Stimulated activated effector memory CD8-positive, alpha-beta T cell treated with anti-CD3 and anti-CD28 coated beads, Interleukin-12 subunit alpha, Interleukin-12 subunit beta, amount 100 ng/mL, for 72 hours (primary cell): ENCODE measurements around the gene RPRM.
"Not testable (repeated sequence)": the region's sequence is repeated elsewhere in the genome, so short reads cannot be mapped to it uniquely, and the experiment has no call there.

Experiments used
- ATAC-seq: fragments of 150-1000 bp; cut with Tn5 transposase; 2 replicates; pipeline ENCODE4 v1.10.0; 2021
- DNase-seq, 2 donors: peaks; one replicate each; pipeline ENCODE4 v3.0.0; 2021 to 2022; ENCODE audit warnings: low spot score in 2 of 2
- H3K27ac Mint-ChIP-seq: one replicate; pipeline ENCODE4 v1.8.0; 2022; ENCODE audit warnings: mild to moderate bottlenecking, mixed read lengths
- H3K36me3 Mint-ChIP-seq: one replicate; pipeline ENCODE4 v1.8.0; 2022; ENCODE audit warnings: mild to moderate bottlenecking, mixed read lengths
- H3K4me1 Mint-ChIP-seq: one replicate; pipeline ENCODE4 v1.8.0; 2022; ENCODE audit warnings: mixed read lengths
- H3K4me3 Mint-ChIP-seq: one replicate; pipeline ENCODE4 v1.8.0; 2022; ENCODE audit warnings: mild to moderate bottlenecking, mixed read lengths
- H3K9me3 Mint-ChIP-seq: one replicate; pipeline ENCODE4 v1.8.0; 2022; ENCODE audit warnings: mixed read lengths

RPRM gene

GRCh38 chr2:153476491-153476815 is 2.1 kb downstream of the RPRM start:
- H3K4me1 Mint-ChIP-seq: peaks cover 13% of the 10 kb centered on the region
- H3K9me3 Mint-ChIP-seq: no peaks in the 10 kb centered on the region
- H3K27ac Mint-ChIP-seq: no peak overlapping the region
- no peak for DNase-seq
- no peaks in the 10 kb centered on the region for H3K36me3 Mint-ChIP-seq
- ATAC-seq: no peak
- H3K4me3 Mint-ChIP-seq: no peak overlapping the region

DNA sequence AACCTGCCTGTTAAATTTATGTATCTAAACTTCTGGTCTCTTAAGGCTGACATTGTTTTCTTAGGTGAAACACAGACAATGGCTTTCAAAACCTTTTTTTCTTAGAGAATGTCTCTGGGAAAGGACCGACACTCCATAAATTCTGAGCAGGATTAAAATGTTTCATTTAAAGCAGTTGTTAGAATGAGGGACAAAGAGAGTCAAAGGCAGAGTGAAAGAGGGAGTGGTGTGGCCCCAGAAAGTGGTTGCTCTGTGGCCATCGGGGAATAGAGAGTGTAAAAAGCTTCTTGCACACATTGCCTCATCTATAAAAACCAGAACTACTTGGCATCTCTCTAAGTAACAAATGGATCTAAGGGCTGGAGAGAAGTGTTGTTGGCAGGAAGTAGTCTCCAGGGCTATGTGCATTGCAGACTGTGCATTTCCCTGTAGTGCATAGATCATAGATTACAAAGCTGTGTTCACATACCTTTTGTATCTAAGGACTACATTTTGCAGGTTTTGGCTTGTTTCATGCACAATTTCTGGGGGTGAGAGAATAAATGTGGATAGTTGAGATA is 3.6 kb downstream of the RPRM start:
- Mint-ChIP-seq H3K27ac (no peak overlapping the region), H3K4me1 (peaks cover 13% of the 10 kb centered on the region), H3K36me3 (no peaks in the 10 kb centered on the region), H3K4me3 (no peak overlapping the region), H3K9me3 (no peaks in the 10 kb centered on the region)
- ATAC-seq (no peak), DNase-seq (no peak)

DNA sequence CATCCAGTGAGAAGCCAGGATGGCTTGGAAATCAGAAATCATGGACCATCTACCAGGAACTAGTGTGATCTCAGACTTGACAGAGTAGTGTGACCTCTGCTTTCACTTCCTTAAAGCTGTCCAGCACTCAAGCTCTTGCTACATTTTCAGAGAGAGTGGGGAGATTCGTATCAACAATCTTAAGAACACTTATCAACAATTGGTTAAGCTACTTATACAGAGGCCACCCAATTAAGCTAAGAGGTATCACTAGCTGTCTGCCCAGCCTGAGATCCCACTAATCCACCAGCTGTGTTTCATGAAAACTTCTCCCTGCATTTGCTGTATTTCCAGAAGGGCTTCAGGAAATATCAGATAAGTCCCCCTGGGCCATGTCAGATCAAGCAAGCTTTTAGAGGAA is 4.2 kb downstream of the RPRM start:
- no peak for ATAC-seq
- H3K27ac Mint-ChIP-seq: no peak overlapping the region
- DNase-seq: no peak
- H3K4me1 Mint-ChIP-seq: peaks cover 13% of the 10 kb centered on the region
- no peaks in the 10 kb centered on the region for H3K9me3 Mint-ChIP-seq
- H3K4me3 Mint-ChIP-seq: no peak overlapping the region
- H3K36me3 Mint-ChIP-seq: no peaks in the 10 kb centered on the region

GRCh38 chr2:153470867-153471266 is 7.7 kb downstream of the RPRM start:
- Mint-ChIP-seq H3K4me3 (no peak overlapping the region), H3K4me1 (no peaks in the 10 kb centered on the region), H3K27ac (no peak overlapping the region), H3K36me3 (no peaks in the 10 kb centered on the region), H3K9me3 (no peaks in the 10 kb centered on the region)
- ATAC-seq (no peak), DNase-seq (no peak)

GRCh38 chr2:153464395-153464794 is 14.2 kb downstream of the RPRM start:
- Mint-ChIP-seq H3K4me3 (no peak overlapping the region), H3K36me3 (no peaks in the 10 kb centered on the region), H3K27ac (no peak overlapping the region), H3K4me1 (no peaks in the 10 kb centered on the region), H3K9me3 (no peaks in the 10 kb centered on the region)
- DNase-seq (no peak), ATAC-seq (no peak)

GRCh38 chr2:153462338-153462859 is 16.2 kb downstream of the RPRM start:
- Mint-ChIP-seq H3K9me3 (no peaks in the 10 kb centered on the region), H3K4me1 (no peaks in the 10 kb centered on the region), H3K4me3 (no peak overlapping the region), H3K27ac (no peak overlapping the region), H3K36me3 (no peaks in the 10 kb centered on the region)
- ATAC-seq (no peak), DNase-seq (no peak)

DNA sequence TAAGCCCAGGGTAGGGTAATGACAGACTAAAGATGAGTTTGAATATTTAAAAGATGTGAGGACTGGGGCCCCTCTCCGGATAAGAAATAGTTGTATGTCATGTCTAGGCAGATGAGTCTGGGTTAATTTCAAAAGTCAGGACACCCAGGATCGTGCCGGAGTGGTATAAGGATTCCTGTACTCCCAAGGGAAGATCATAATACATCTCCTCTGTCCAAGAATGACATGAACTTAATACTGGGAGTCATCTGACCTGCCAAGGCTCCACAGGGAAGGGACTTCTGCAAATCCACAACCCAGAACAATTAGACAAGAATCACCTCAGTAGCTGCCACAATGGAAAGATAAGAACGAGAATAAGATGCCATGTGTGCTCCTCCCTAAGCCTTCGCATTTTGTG is 17.1 kb downstream of the RPRM start:
- H3K4me1 Mint-ChIP-seq: no peaks in the 10 kb centered on the region
- ATAC-seq: no peak

DNA sequence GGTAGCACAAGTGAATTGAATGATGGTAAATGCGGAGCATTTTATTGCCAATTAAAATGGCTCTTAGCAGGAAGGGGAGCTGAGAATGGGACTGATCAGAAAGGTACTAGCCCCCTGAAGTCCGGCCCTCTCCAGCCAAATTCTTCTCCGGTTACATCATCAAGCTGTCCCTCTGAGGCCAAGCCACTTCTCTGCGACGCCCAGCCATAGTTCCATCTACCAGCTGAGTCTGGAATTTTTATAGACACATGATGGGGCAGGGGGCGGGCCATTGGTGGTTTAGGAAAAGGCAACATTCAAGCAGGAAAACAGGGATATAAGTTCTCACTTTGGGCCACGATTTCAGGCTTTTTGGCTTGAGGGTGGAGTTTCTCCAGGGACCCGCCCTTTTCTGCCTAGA is 22.7 kb downstream of the RPRM start:
- DNase-seq (no peak), ATAC-seq (no peak)
- no peak overlapping the region for H3K27ac Mint-ChIP-seq
- no peaks in the 10 kb centered on the region for H3K4me1 Mint-ChIP-seq
- no peak overlapping the region for H3K4me3 Mint-ChIP-seq
- H3K9me3 Mint-ChIP-seq: peaks cover 2% of the 10 kb centered on the region
- H3K36me3 Mint-ChIP-seq: no peaks in the 10 kb centered on the region

More for the DNA sequence above, 17.1 kb downstream of the RPRM start:
- Mint-ChIP-seq H3K9me3 (no peaks in the 10 kb centered on the region), H3K4me3 (no peak overlapping the region), H3K36me3 (no peaks in the 10 kb centered on the region), H3K27ac (no peak overlapping the region)
- DNase-seq: no peak

DNA sequence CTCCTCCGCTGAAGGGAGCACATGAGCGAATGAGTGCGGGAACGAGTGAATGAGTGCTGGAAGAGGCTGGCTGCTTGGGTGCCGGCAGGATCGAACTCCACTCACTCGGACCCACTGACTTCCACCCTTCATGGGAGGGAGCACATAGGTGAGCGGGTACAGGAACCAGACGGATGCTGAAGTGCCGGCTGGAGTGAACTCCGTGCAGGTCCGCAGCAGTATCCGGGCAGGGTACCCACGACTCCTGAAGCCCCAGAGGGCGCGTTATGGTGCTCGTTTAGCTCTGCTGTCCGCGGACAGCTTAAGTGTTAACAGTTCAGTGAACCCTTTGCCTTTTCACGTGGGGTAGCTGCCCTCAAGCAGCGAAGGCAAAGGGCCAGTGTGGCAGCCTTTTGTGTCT is 23.2 kb downstream of the RPRM start:
- ATAC-seq (no peak), DNase-seq (no peak)
- no peak overlapping the region for H3K4me3 Mint-ChIP-seq
- no peaks in the 10 kb centered on the region for H3K36me3 Mint-ChIP-seq
- H3K9me3 Mint-ChIP-seq: peaks cover 2% of the 10 kb centered on the region
- no peaks in the 10 kb centered on the region for H3K4me1 Mint-ChIP-seq
- H3K27ac Mint-ChIP-seq: no peak overlapping the region

GRCh38 chr2:153451611-153452010 is 27.0 kb downstream of the RPRM start:
- ATAC-seq: no peak
- Mint-ChIP-seq H3K9me3 (peaks cover 2% of the 10 kb centered on the region), H3K27ac (no peak overlapping the region), H3K4me3 (no peak overlapping the region), H3K4me1 (no peaks in the 10 kb centered on the region), H3K36me3 (no peaks in the 10 kb centered on the region)
- no peak for DNase-seq

GRCh38 chr2:153443106-153443505 is 35.5 kb downstream of the RPRM start:
- DNase-seq (no peak), ATAC-seq (no peak)
- H3K36me3 Mint-ChIP-seq: no peaks in the 10 kb centered on the region
- H3K27ac Mint-ChIP-seq: no peak overlapping the region
- no peak overlapping the region for H3K4me3 Mint-ChIP-seq
- H3K4me1 Mint-ChIP-seq: no peaks in the 10 kb centered on the region
- H3K9me3 Mint-ChIP-seq: peaks cover 19% of the 10 kb centered on the region

GRCh38 chr2:153442616-153443015 is 35.9 kb downstream of the RPRM start:
- not testable (repeated sequence) for H3K4me1 Mint-ChIP-seq, H3K27ac Mint-ChIP-seq, ATAC-seq, DNase-seq, H3K36me3 Mint-ChIP-seq, H3K4me3 Mint-ChIP-seq
- peaks cover 19% of the 10 kb centered on the region for H3K9me3 Mint-ChIP-seq

DNA sequence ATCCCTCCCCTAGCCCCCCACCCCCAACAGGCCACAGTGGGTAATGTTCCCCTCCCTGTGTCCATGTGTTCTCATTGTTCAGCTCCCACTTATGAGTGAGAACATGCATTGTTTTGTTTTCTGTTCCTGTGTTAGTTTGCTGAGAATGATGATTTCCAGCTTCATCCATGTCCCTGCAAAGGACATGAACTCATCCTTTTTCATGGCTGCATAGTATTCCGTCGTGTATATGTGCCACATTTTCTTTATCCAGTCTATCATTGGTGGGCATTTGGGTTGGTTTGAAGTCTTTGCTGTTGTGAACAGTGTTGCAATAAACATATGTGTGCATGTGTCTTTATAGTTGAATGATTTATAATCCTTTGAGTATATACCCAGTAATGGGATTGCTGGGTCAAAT is 38.5 kb downstream of the RPRM start:
- not testable (repeated sequence) for H3K4me1 Mint-ChIP-seq, H3K4me3 Mint-ChIP-seq

GRCh38 chr2:153433403-153433802 is 45.2 kb downstream of the RPRM start:
- no peaks in the 10 kb centered on the region for H3K4me1 Mint-ChIP-seq
- peaks cover 3% of the 10 kb centered on the region for H3K9me3 Mint-ChIP-seq
- H3K36me3 Mint-ChIP-seq: no peaks in the 10 kb centered on the region
- DNase-seq (no peak), ATAC-seq (no peak)
- H3K27ac Mint-ChIP-seq: no peak overlapping the region
- H3K4me3 Mint-ChIP-seq: no peak overlapping the region

More for the DNA sequence above, 38.5 kb downstream of the RPRM start:
- H3K9me3 Mint-ChIP-seq: peaks cover 22% of the 10 kb centered on the region
- not testable (repeated sequence) for ATAC-seq, H3K36me3 Mint-ChIP-seq, H3K27ac Mint-ChIP-seq, DNase-seq

DNA sequence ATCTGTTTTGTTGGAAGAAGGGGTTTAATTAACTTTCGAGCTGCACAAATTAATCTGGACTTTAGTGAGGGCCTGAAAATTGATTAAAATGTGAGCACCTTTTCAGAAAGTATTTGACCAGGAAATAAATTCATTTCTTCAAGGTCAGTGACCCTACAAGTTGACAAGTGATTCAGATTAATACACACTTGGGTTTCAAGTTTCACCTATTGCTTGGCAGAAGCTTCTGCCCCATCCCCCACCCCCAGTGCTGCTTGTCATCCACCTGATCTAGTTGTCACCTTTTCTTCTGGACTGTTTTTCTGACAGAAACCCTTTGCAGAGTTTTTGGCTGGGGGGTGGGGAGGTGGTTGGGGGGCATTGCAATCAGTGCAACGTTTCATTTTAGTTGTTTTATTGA is 46.2 kb downstream of the RPRM start:
- Mint-ChIP-seq H3K27ac (no peak overlapping the region), H3K9me3 (peaks cover 2% of the 10 kb centered on the region), H3K36me3 (no peaks in the 10 kb centered on the region), H3K4me1 (no peaks in the 10 kb centered on the region), H3K4me3 (no peak overlapping the region)
- ATAC-seq (no peak), DNase-seq (no peak)

DNA sequence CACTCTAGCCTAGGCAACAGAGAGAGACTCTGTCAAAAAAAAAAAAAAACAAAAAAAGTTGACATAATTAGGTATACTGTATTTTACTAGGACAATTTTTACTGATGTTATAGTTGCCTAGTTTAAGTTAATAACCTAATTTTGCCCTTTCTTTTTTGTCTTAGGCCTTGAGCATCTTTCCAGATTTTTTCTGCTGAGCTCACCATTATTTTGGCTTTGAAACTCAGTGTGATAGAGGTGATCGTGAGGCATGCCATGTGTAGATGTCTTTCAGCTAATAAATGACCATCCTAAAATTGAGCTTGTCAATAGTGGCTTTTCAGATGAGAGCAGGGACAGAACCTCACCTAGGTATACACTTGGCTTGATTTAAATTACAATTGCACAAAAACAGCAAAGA is 47.4 kb downstream of the RPRM start:
- Mint-ChIP-seq H3K27ac (no peak overlapping the region), H3K4me1 (no peaks in the 10 kb centered on the region), H3K36me3 (no peaks in the 10 kb centered on the region), H3K9me3 (peaks cover 3% of the 10 kb centered on the region), H3K4me3 (no peak overlapping the region)
- no peak for ATAC-seq
- DNase-seq: no peak
